Smooth muscle cell (in vitro differentiated cells): ENCODE results near the gene CARD6. TPM values are rescaled to one million over a fixed set of nuclear protein-coding genes. Genes with fewer than 3 reads are reported as not detected.
"Not testable (repeated sequence)": the region's sequence is repeated elsewhere in the genome, so short reads cannot be mapped to it uniquely, and the experiment has no call there.

ENCODE experiments used
- DNase-seq: peaks from one replicate; lab custom pipeline; 2025; ENCODE audit not compliant: unreplicated experiment; lab: John Stamatoyannopoulos, UW
- H2AFZ ChIP-seq: fragments of 200-600 bp; sonication (generic); 2 replicates; pipeline ENCODE4 v1.6.0; 2016; ENCODE audit warnings: antibody characterized with exemption, low read depth, mild to moderate bottlenecking
- H3F3A ChIP-seq: fragments of 200-600 bp; sonication (generic); 2 replicates; pipeline ENCODE4 v1.6.0; 2017; ENCODE audit warnings: antibody characterized with exemption, low read depth
- H3K27ac ChIP-seq: fragments of 200-600 bp; sonication (generic); 2 replicates; pipeline ENCODE4 v1.5.1; 2016; ENCODE audit warnings: low read depth, mild to moderate bottlenecking
- H3K27me3 ChIP-seq: fragments of 200-600 bp; sonication (generic); 2 replicates; pipeline ENCODE4 v1.6.1; 2016; ENCODE audit warnings: low read depth, mild to moderate bottlenecking
- H3K36me3 ChIP-seq: fragments of 200-600 bp; sonication (generic); 2 replicates; pipeline ENCODE4 v1.5.1; 2016; ENCODE audit warnings: low read depth
- H3K4me1 ChIP-seq: fragments of 200-600 bp; sonication (generic); 2 replicates; pipeline ENCODE4 v1.5.1; 2016; ENCODE audit warnings: low read depth
- H3K4me2 ChIP-seq: fragments of 200-600 bp; sonication (generic); 2 replicates; pipeline ENCODE4 v1.6.0; 2016; ENCODE audit warnings: mild to moderate bottlenecking
- H3K4me3 ChIP-seq: fragments of 200-600 bp; sonication (generic); 2 replicates; pipeline ENCODE4 v1.5.1; 2016; ENCODE audit warnings: mild to moderate bottlenecking
- H3K79me2 ChIP-seq: fragments of 200-600 bp; sonication (generic); 2 replicates; pipeline ENCODE4 v1.6.0; 2016; ENCODE audit warnings: low read depth, mild to moderate bottlenecking
- H3K9ac ChIP-seq: fragments of 200-600 bp; sonication (generic); 2 replicates; pipeline ENCODE4 v1.6.0; 2016; ENCODE audit warnings: low read depth
- H3K9me3 ChIP-seq: fragments of 200-600 bp; sonication (generic); replicated peaks from 2 replicates; pipeline ENCODE4 v1.5.1; 2016; ENCODE audit warnings: low read depth
- H4K20me1 ChIP-seq: fragments of 200-600 bp; sonication (generic); 2 replicates; pipeline ENCODE4 v1.6.0; 2016; ENCODE audit warnings: low read depth
- CTCF ChIP-seq: fragments of 200-600 bp; sonication (generic); IDR thresholded peaks from 2 replicates; pipeline ENCODE4 v1.5.1; 2017; ENCODE audit warnings: borderline replicate concordance, mild to moderate bottlenecking, antibody characterized with exemption; ENCODE audit not compliant: insufficient read depth, poor library complexity, severe bottlenecking
- WGBS: methylation state at CpG from one replicate; pipeline ENCODE4 v1.1.7; 2016; ENCODE audit warnings: low lambda C conversion rate; 5-methylcytosine and 5-hydroxymethylcytosine counted together
- polyA plus RNA-seq: library from polyadenylated mRNA; unstranded; fragments of >200 nt; fragmentation: Nextera tagmentation; extraction: Ambion mirVana; gene quantifications from 2 replicates; pipeline ENCODE4 v1.2.1, GENCODE V29; 2016
- total RNA-seq: library from RNA; depleted of rRNA; stranded (reverse); fragments of >200 nt; gene quantifications from 2 replicates; pipeline ENCODE4 v1.2.3, GENCODE V29; 2014

Gene CARD6
- total and polyA plus RNA-seq, 2 experiments from 2014 or later = 0.43 to 0.99 TPM

- H3K27me3 ChIP-seq = no peaks in the 10 kb centered on the region
- no peaks in the 10 kb centered on the region for H3F3A ChIP-seq
- no peak overlapping the region for H3K4me2 ChIP-seq
- no peak for DNase-seq
- H3K4me3 ChIP-seq = no peak overlapping the region
- no peak overlapping the region for H3K9ac ChIP-seq
- no peaks in the 10 kb centered on the region for H3K79me2 ChIP-seq
- no peaks in the 10 kb centered on the region for H3K4me1 ChIP-seq
- H3K36me3 ChIP-seq = no peaks in the 10 kb centered on the region
- no peaks in the 10 kb centered on the region for H4K20me1 ChIP-seq
- no peak overlapping the region for H2AFZ ChIP-seq
- no peak overlapping the region for H3K27ac ChIP-seq
- no peak for TF ChIP-seq CTCF
- no peaks in the 10 kb centered on the region for H3K9me3 ChIP-seq
Observed at GRCh38 chr5:40860711-40861110, 19.5 kb downstream of the CARD6 start.

GRCh38 chr5:40865004-40865403 lies 23.8 kb downstream of the CARD6 start:
- not testable (repeated sequence) for H3K36me3 ChIP-seq, H3K27me3 ChIP-seq, H4K20me1 ChIP-seq, H2AFZ ChIP-seq, H3K4me1 ChIP-seq, H3K79me2 ChIP-seq, H3K9ac ChIP-seq, H3K9me3 ChIP-seq, H3K4me2 ChIP-seq, H3K27ac ChIP-seq, H3K4me3 ChIP-seq, DNase-seq, H3F3A ChIP-seq
- WGBS = 95% methylated on average over 5 of the region's 5 CpGs

DNA sequence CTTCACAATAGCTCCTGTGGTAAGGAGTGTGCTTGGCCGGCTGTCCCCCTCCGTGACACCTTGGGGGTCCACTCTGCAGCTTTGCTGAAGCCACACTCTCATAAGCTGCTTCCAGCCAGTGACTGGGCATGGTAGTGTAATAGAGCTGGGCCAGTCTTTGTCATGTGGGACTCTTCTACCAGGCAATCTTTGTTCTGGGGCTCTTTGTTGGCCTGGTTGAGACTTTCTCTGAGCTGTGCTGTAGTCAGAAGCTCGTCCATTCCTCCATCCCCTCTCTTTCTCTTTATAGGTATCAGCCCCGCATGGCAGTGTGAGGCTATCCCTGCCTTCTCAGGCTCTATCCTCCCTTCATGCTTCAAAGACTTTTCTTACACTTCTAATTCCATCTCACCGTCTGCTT lies 25.7 kb downstream of the CARD6 start:
- H3K9ac ChIP-seq = no peak overlapping the region
- H3K27me3 ChIP-seq = no peaks in the 10 kb centered on the region
- DNase-seq = no peak
- H4K20me1 ChIP-seq = no peaks in the 10 kb centered on the region
- no peaks in the 10 kb centered on the region for H3K9me3 ChIP-seq
- H3K4me3 ChIP-seq = no peak overlapping the region
- no peaks in the 10 kb centered on the region for H3K4me1 ChIP-seq
- TF ChIP-seq CTCF = no peak
- no peak overlapping the region for H3K27ac ChIP-seq
- H3F3A ChIP-seq = no peaks in the 10 kb centered on the region
- H3K4me2 ChIP-seq = no peak overlapping the region
- H3K36me3 ChIP-seq = no peaks in the 10 kb centered on the region
- H3K79me2 ChIP-seq = no peaks in the 10 kb centered on the region
- WGBS = 85% methylated on average over 5 of the region's 5 CpGs
- H2AFZ ChIP-seq = no peak overlapping the region

GRCh38 chr5:40869384-40869783 lies 28.2 kb downstream of the CARD6 start:
- TF ChIP-seq CTCF = no peak
- 93% methylated on average over 1 of the region's 1 CpG for WGBS

More at GRCh38 chr5:40869384-40869783, 28.2 kb downstream of the CARD6 start:
- Histone ChIP-seq H3K36me3 (no peaks in the 10 kb centered on the region), H3F3A (no peaks in the 10 kb centered on the region), H3K4me3 (no peak overlapping the region), H3K27ac (no peak overlapping the region), H3K27me3 (no peaks in the 10 kb centered on the region), H2AFZ (no peak overlapping the region), H4K20me1 (no peaks in the 10 kb centered on the region), H3K4me2 (no peak overlapping the region), H3K79me2 (no peaks in the 10 kb centered on the region), H3K9me3 (no peaks in the 10 kb centered on the region), H3K4me1 (no peaks in the 10 kb centered on the region), H3K9ac (no peak overlapping the region)
- DNase-seq = no peak
